ENCODE measurements around the gene CSRP1. TPM values are rescaled to one million over a fixed set of nuclear protein-coding genes. Genes with fewer than 3 reads are reported as not detected.

Gene CSRP1
- total RNA-seq, 1 donor from 2014 or later: 71.7 TPM

- DNase-seq (ENCODE audit: low spot score): no peak
- intact Hi-C loops (cut with DNase I): no loop called here
Measured at GRCh38 chr1:201443747-201444146, 63.2 kb downstream of the CSRP1 start.

GRCh38 chr1:201436969-201437368, 70.0 kb downstream of the CSRP1 start:
- DNase-seq (ENCODE audit: low spot score): no peak
- intact Hi-C loops (cut with DNase I): no loop called here

- DNase-seq (ENCODE audit: low spot score): no peak
- intact Hi-C loops (cut with DNase I): no loop called here
Measured at GRCh38 chr1:201436393-201436792, 70.5 kb downstream of the CSRP1 start.

- no peak for DNase-seq (ENCODE audit: low spot score)
- intact Hi-C loops (cut with DNase I): no loop called here
Measured at GRCh38 chr1:201434266-201434665, 72.7 kb downstream of the CSRP1 start.

GRCh38 chr1:201433609-201434008, 73.3 kb downstream of the CSRP1 start:
- DNase-seq (ENCODE audit: low spot score): no peak
- intact Hi-C loops (cut with DNase I): no loop called here

Other genes starting within 250 kb of the CSRP1 start
- gene PKP1, start 223.6 kb downstream of the CSRP1 start, total RNA-seq: 0.16 TPM
- gene TNNT2, start 129.4 kb downstream of the CSRP1 start, total RNA-seq: 8,017 TPM
- gene LAD1, start 107.8 kb downstream of the CSRP1 start, total RNA-seq: 12.4 TPM
- gene TNNI1, start 85.4 kb downstream of the CSRP1 start, total RNA-seq: 35.5 TPM
- gene PHLDA3, start 37.9 kb downstream of the CSRP1 start, total RNA-seq: 44.6 TPM
- gene NAV1, start 32.0 kb upstream of the CSRP1 start, total RNA-seq: 86.6 TPM

Measured in cardiac septum (tissue), 1 donor.